H7 (cell line): Measurements from ENCODE around the gene SLC6A16. TPM values are rescaled to one million over a fixed set of nuclear protein-coding genes. Genes with fewer than 3 reads are reported as not detected.
"Not testable (repeated sequence)": the region's sequence is repeated elsewhere in the genome, so short reads cannot be mapped to it uniquely, and the experiment has no call there.

Source experiments
- DNase-seq: peaks from one replicate; pipeline ENCODE4 v3.0.0; 2012
- H3K27me3 ChIP-seq: 2 replicates; pipeline ENCODE4 v1.6.0; 2011; ENCODE audit warnings: mild to moderate bottlenecking, low read length; ENCODE audit not compliant: control insufficient read depth, insufficient read depth
- H3K36me3 ChIP-seq: replicated peaks from 2 replicates; pipeline ENCODE4 v1.5.1; 2011; ENCODE audit warnings: low read length; ENCODE audit not compliant: control insufficient read depth, insufficient read depth
- H3K4me3 ChIP-seq: 2 replicates; pipeline ENCODE4 v1.5.1; 2011; ENCODE audit warnings: low read depth, mild to moderate bottlenecking, control low read depth, low read length, moderate library complexity; ENCODE audit not compliant: insufficient read depth
- total RNA-seq: library from RNA; depleted of rRNA; stranded (reverse); fragments of >200 nt; shearing (Covaris generic); gene quantifications from 2 replicates; pipeline ENCODE4 v1.2.3, GENCODE V29; 2014

SLC6A16 gene
- total RNA-seq, 1 experiment from 2014 or later, result 0.24 TPM

DNA sequence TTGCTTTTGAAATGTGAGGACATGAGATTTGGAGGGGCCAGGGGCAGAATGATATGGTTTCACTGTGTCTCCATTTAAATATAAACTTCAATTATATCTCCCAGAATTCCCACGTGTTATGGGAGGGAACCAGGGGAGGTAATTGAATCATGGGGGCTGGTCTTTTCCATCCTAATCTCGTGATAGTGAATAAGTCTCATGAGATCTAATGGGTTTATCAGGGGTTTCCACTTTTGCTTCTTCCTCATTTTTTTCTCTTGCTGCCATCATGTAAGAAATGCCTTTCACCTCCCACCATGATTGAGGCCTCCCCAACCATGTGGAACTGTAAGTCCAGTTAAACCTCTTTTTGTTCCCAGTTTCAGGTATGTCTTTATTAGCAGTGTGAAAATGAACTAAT is 35.7 kb downstream of the SLC6A16 start:
- H3K27me3 ChIP-seq, H3K36me3 ChIP-seq, DNase-seq, H3K4me3 ChIP-seq: not testable (repeated sequence)

GRCh38 chr19:49288205-49288604 is 36.8 kb downstream of the SLC6A16 start:
- not testable (repeated sequence) for DNase-seq, H3K4me3 ChIP-seq, H3K36me3 ChIP-seq, H3K27me3 ChIP-seq

- Histone ChIP-seq H3K36me3 (no peaks in the 10 kb centered on the region), H3K4me3 (no peak overlapping the region), H3K27me3 (no peaks in the 10 kb centered on the region)
- no peak for DNase-seq
Measured at GRCh38 chr19:49287141-49287770, 37.7 kb downstream of the SLC6A16 start.

DNA sequence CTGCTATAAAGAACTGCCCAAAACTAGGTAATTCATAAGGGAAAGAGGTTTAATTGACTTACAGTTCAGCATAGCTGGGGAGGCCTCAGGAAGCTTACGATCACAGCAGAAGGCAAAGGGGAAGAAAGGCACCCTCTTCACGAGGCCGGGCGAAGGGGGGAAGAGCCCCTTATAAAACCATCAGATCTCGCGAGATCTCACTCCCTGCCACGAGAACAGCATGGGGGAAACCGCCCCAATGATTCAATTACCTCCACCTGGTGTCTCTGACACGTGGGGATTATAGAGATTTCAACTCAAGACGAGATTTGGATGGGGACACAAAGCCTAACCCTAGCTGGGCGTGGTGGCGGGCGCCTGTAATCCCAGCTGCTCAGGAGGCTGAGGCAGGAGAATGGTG is 42.8 kb downstream of the SLC6A16 start:
- Histone ChIP-seq H3K4me3 (no peak overlapping the region), H3K36me3 (no peaks in the 10 kb centered on the region), H3K27me3 (no peaks in the 10 kb centered on the region)
- DNase-seq, result no peak

GRCh38 chr19:49272204-49272603 is 52.8 kb downstream of the SLC6A16 start:
- Histone ChIP-seq H3K36me3 (no peaks in the 10 kb centered on the region), H3K27me3 (no peaks in the 10 kb centered on the region), H3K4me3 (no peak overlapping the region)
- no peak for DNase-seq

- H3K4me3 ChIP-seq, result no peak overlapping the region
- no peak for DNase-seq
- no peaks in the 10 kb centered on the region for H3K27me3 ChIP-seq
- no peaks in the 10 kb centered on the region for H3K36me3 ChIP-seq
Measured at GRCh38 chr19:49271080-49271753, 53.8 kb downstream of the SLC6A16 start.

- H3K4me3 ChIP-seq, DNase-seq, H3K27me3 ChIP-seq, H3K36me3 ChIP-seq: not testable (repeated sequence)
Measured at GRCh38 chr19:49266409-49266808, 58.6 kb downstream of the SLC6A16 start.

GRCh38 chr19:49264258-49264657 is 60.7 kb downstream of the SLC6A16 start:
- DNase-seq, result no peak
- Histone ChIP-seq H3K27me3 (no peaks in the 10 kb centered on the region), H3K4me3 (no peak overlapping the region), H3K36me3 (no peaks in the 10 kb centered on the region)

DNA sequence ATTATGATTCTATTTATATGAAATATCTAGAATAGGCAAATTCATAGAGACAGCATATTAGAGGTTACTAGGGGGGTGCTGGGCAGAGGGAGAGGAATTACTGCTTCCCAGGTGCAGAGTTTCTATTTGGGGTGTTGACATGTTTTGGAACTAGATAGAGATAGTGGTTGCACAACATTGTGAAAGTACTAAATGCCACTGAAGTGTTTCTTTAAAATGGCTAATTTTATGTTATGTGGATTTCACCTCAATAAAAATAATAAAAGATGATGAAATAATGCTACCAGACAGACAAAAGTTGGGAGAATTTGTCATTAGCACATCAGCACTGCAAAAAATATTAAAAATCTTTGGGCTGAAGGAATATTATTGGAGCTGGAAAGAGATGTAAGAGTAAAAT is 63.4 kb downstream of the SLC6A16 start:
- Histone ChIP-seq H3K27me3 (no peaks in the 10 kb centered on the region), H3K36me3 (no peaks in the 10 kb centered on the region), H3K4me3 (no peak overlapping the region)
- no peak for DNase-seq

GRCh38 chr19:49256691-49257090 is 68.3 kb downstream of the SLC6A16 start:
- Histone ChIP-seq H3K36me3 (no peaks in the 10 kb centered on the region), H3K4me3 (no peak overlapping the region), H3K27me3 (no peaks in the 10 kb centered on the region)
- no peak for DNase-seq

DNA sequence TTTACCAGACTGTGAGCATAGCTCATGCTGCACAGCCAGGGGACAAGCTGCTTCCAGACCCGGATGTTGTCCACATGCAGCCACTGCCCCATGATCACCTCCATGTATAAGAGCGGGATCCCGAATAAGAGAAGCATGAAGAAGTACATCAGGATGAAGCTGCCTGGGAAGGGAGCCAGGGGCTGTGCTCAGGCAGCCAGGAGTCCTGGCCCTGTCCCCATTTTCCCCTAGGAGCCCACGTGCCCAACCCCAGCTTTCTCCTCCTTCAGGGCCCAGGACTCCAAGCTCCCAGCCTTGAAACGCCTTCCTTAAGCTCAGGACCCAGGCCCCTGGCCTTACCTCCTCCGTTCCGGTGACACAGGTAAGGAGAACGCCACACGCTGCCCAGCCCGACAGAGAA is 69.3 kb downstream of the SLC6A16 start:
- Histone ChIP-seq H3K27me3 (no peaks in the 10 kb centered on the region), H3K4me3 (no peak overlapping the region), H3K36me3 (no peaks in the 10 kb centered on the region)
- no peak for DNase-seq

- no peaks in the 10 kb centered on the region for H3K27me3 ChIP-seq
- no peaks in the 10 kb centered on the region for H3K36me3 ChIP-seq
- DNase-seq, result no peak
- H3K4me3 ChIP-seq, result no peak overlapping the region
Measured at GRCh38 chr19:49249933-49250332, 75.1 kb downstream of the SLC6A16 start.

- no peaks in the 10 kb centered on the region for H3K27me3 ChIP-seq
- DNase-seq, result no peak
- no peak overlapping the region for H3K4me3 ChIP-seq
- no peaks in the 10 kb centered on the region for H3K36me3 ChIP-seq
Measured at GRCh38 chr19:49247676-49248075, 77.3 kb downstream of the SLC6A16 start.

DNA sequence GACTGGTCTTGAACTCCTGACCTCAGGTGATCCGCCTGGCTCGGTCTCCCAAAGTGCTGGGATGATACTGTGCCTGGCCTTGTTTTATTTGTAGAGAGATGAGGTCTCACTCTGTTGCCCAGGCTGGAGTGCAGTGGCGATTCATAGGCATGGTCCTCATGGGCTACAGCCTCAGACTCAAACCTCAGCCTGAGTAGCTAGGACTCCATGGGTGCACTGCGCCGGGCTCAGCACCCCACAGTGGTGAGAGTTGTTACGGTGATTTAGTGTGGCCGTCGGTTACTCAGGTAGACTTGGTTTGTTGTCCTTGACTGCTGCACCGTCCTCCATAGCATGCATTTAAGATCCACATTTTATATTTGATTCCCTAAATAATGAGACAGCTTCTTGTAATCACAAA is 80.7 kb downstream of the SLC6A16 start:
- no peak overlapping the region for H3K4me3 ChIP-seq
- no peaks in the 10 kb centered on the region for H3K27me3 ChIP-seq
- no peaks in the 10 kb centered on the region for H3K36me3 ChIP-seq
- no peak for DNase-seq

- H3K27me3 ChIP-seq, result no peaks in the 10 kb centered on the region
- H3K4me3 ChIP-seq, result no peak overlapping the region
- no peak for DNase-seq
- H3K36me3 ChIP-seq, result no peaks in the 10 kb centered on the region
Measured at GRCh38 chr19:49243726-49244125, 81.3 kb downstream of the SLC6A16 start.
